Epidermal melanocyte (primary cell): ENCODE data around the gene ST6GALNAC6.

Experiments
- DNase-seq: peaks from one replicate; pipeline ENCODE4 v3.0.0; 2011; ENCODE audit warnings: low spot score; ENCODE audit not compliant: insufficient read length

Gene ST6GALNAC6

DNA sequence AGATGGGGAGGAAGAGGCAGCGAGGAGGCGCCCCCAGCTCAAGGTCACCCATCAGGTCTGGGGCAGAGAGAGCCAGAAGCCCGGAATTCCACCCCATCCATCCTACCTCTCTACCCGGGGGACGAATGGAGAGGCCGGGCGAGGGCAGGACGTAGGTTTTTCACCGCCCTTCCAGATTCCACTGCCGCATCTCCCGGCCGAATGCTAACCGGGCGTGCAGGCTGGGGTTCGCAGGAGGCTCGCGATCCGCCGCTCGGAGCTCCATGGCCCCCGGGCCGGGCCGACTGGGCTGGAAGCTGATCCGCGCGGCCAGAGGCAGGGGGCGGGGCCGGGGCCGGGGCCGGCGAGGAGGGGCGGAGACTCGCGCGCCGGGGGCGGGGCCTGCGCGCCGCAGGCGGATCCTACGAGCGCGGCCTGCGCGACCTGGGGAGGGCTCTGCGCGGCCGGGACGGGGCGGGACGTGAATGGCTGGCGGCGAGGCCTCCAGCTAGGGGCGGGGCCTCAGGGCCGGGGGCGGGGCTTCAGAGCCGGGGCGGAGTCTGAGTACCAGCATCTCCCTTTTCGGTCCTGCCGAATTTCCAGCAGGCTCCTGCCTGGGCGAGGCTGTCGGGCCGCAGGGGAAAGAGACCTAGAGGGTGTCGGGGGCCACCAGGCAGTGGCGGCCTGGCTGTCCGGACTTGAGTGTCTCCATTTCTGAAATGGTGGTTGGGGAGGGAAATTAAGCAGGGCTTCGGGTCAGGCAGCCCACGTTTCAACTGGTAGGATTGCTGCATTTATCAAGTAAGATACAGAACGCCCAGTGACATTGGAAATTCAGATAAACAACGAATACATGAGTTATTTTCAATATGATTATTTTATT lies 17.5 kb upstream of the ST6GALNAC6 start, which contains the start of gene ST6GALNAC4:
Gene ST6GALNAC4 (minus strand): TSS at position 322 of the 862 bp plus-strand sequence. CDS start 622 bp downstream, outside the sequence.
- DNase-seq = peak; percentile 90

DNA sequence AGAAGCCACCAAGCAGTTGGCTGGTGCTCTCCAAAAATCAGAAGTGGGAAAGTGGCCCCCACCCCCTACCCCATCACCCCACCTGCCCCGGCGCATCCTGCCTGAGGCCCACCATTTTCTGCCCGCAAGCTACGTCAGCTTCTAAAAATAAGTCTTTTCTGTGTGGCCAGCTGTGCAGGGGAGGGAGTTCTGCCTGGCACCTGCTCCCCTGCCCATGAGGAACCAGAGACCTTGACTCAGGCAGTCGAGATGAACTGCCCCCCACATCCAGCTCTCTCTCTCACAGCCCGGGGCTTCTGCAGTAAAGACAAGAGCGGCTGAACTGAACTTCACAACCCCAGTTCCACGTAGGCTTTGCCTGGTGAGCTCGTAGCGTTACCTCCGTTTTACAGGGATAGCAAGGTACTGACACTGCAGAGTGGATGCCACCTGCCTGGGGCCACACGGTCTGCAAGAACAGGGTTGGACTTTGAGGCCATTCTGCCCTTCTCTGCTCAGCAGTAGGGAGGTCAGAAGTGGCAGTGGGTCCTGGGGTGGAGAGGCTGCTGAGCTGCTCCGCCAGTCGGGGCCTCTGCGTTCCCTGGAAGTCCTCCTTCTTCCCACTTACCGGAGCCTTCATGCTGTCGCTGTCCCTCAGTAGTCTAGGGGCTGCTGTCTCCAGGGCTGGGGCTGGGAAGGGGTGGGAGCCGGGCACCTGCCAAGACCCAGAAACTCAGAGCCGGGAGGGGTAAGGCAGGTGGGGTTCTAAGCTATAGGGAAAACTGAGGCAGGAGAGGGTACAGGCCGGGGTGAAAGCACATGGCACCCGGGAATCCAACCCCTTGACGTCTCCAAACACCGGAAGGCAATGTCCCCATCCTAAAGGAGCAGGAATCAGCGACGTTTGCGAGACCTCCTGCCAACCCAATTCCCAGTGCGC lies 16.7 kb upstream of the ST6GALNAC6 start:
- DNase-seq = no peak

DNA sequence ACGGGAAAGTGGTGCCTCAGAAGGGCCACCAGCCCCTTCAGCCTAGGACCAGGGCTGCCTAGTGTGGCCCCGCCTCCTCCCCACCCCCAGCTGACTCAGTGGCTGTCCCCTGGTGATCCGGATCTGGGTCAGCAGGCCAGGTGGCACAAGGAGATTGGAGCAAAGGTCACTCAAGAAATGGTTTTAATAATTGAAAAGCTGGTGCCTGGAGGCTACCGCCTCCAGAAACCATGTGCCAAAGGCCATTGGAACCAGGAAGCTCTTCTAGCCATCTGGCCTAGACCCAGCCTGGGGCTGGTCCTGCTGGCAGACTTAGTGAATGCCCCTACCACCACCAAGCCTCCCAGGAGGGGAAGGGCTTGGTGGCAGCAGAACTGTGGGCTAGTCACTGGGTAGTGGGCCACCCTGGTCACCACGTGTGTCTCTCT lies 15.9 kb upstream of the ST6GALNAC6 start:
- DNase-seq = no peak

DNA sequence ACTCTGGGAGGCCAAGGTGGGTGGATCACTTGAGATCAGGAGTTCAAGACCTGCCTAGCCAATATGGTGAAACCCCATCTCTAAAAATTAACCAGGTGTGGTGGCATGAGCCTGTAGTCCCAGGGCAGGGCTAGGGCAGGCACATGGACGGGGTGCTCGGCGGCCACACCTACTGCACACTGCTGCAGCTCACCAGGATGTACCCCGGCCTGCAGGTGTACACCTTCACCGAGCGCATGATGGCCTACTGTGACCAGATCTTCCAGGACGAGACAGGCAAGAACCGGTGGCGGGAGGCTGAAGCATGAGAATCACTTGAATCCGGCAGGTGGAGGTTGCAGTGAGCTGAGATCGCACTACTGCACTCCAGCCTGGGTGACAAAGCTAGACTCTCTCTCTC lies 14.3 kb upstream of the ST6GALNAC6 start:
- no peak for DNase-seq

GRCh38 chr9:127912882-127913281 lies 13.5 kb upstream of the ST6GALNAC6 start:
- DNase-seq = no peak

- no peak for DNase-seq
Observed at GRCh38 chr9:127912296-127912695, 12.9 kb upstream of the ST6GALNAC6 start.

DNA sequence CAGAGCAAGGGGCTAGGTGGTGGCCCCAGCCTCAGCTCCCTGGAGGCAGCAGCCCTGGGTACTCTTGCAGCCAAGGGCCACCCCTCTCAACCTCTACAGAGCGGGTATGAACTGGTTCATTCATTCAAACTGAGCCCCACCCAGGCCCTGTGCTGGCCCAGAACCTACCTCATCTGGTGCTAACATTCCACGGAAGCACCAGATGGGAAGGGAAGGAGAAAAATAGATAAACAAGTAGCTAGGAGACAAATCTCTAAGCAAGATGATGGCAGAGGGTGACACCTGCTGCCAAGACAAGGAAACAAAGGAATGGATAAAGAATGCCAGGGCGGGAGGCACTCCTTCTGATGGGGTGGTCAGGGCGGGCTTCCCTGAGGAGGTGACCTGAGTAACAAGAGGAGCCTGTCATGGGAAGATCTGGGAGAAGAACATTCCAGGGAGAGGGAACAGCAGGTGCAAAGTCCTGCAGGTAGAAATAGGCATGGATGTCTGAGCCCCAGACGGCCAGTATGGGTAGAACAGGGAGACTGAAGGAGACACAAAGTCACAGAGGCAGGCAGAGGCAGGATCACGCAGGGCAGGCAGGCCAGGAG lies 11.3 kb upstream of the ST6GALNAC6 start:
- DNase-seq = no peak

GRCh38 chr9:127909839-127910273 lies 10.5 kb upstream of the ST6GALNAC6 start:
- DNase-seq = no peak

DNA sequence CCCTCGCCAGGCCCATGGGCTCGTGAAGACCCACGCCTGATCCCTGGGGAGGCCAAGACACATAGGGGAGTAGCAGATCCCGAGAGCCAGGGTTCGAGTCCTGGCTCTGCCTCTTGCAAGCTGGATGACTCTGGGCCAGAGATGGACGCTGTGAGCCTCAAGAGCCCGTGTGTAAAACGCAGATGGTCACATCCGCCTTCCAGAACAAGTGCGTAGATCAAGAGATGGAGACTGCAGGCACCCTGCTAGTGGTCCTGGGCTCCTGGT lies 9.2 kb upstream of the ST6GALNAC6 start:
- no peak for DNase-seq

DNA sequence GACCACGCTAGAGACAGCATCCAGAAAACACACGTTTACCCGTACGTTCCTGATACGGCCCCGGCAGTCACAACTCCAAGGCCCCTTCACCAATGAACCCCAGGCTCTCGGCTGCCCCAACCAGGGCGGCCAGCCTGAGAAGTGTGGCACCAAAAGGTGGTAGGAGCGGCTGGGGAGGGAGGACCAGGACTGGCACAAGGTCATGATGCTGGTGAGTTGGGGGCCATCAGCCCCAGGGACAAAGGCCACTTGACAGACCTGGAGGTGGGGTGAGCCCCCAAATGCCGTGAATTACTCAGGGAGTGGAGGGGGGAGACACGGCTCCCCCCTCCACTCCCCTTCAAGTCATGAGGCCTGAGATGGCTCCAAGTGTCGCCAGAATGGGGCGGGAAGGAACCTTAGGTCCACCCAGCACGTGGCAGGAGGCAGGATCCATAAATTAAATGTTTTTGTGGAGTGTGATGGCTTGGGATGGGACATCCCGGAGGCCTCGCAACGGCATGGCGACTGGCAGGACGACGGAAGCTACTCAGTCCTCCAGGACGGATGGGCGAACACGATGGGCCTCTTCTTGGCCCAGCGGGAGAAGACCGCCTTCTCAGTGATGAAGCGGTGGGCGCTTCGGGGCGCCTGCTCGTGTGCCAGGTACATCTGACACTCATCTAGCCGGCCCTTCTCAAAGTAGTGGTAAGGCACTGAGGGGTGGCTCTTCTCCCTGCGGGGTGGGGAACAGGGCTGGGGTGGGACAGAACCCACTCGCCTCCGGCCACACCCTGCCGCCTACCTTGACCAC lies 8.7 kb upstream of the ST6GALNAC6 start:
- DNase-seq = no peak

DNA sequence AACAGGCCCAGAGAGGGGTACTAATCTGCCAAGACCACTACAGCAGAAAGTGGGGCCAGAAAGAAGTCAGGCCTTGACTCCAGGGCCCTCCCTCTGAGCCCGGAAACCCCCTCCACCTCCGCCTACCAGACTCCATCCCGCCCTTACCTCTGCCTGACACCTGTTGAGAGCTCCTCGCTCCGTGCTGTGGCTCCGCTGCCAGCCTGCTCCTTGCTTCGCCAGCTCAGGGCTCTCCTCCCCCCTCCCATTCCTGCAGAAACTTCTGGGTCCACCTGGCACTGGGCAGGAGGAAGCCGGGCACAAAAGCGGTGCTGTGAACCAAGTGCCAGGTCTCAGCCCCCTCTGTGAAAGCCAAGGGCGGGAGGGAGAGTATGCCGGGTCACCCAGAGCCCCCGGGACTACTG lies 6.4 kb upstream of the ST6GALNAC6 start:
- no peak for DNase-seq

DNA sequence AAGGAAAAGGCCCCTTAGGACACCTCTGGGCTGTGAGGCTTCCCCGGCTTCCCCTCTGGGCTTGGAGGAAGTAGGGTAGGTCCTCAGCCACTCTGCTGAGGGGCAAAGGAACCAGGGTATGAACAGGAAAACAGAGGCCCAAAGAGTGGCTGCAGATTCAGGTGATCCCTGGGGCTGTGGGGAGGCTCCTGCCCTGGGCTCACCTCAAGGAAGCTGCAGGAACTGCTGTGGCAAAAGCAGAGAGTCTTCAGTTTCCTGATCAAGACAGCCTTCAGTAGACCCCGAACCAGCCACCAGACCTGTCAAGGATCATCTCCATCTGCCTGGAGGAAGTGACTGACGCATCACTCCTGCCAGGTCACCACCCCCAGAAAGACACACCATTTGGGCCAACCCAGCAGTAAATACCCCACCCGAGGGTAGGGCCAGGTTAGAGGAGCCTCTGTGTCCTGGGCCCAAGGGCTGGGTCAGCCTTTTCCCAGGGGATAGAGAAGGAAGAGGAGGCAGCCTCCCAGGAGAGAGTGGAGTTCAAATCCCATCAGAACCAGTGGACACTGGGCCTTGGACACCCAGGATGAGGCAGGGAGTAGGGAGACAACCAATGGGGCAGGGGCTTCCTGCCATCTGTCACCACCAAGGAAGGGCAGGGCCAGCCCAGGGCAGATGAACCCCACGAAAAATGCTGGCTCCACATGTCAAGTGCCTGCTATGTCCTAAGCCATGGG lies 5.8 kb upstream of the ST6GALNAC6 start:
- DNase-seq = no peak

DNA sequence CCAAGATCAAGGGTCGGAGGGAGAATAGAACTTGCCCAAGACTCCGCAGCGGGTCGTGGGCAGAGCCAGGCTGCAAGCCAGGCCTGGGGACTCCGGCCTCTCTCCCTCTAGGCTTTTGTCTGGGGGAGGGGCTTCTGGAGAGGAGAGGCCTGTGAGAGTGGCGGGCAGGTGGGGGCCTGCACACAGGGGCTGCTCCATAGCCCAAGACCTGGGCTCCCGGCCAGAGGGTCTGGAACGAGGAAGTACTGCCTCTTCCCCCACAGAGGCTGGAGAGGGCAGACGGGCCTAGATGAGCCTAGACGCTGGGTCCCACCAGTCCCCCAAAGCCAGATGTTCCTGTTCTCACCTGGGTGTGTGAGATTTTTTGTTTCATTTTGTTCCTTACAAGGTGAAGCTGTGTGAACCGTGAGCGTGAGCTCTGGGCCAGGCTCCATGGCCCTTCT lies 5.2 kb upstream of the ST6GALNAC6 start:
- DNase-seq = no peak

DNA sequence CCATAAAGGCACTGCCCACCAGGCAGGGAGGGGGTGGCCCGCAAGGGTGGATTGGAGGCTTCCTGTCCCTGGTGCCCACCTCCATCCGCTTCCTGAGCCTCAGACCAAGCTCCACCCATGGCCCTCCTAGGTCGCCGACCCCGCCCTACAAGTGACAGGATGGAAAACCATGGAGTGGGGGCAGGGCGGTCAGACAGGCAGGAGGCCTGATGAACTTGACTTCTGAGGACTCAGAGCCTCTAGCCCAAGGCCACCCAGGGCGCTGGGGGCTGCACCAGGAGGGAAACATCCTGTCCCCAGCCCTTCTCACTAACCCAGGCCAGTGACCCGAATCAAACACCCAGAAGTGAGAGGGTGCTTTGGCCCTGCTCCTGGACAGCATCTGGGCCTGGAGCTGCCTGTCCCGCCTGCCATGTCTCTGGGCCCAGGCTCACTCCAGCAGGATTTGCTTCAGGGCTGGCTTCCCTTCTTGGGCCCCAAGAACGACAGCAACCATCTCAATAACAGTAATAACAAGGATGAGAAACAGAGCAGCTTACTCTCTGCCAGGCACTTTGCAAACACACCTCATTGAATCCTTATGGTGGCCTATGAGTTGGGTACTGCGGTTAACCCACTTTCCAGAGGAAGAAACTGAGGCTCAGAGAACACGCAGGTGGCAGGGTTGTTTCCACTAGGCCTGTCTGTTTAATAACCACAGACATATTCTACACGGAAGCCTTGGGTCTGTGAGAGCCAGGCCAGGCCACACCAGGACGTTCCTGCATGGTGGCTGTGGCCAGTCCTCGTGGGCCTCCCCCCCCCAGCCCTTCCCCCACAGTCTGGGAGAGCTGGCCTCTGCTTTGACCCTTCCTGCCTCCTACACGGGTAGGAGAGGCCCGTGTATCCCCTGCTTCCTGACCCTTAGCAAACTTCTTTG lies 4.4 kb upstream of the ST6GALNAC6 start:
- DNase-seq = no peak

GRCh38 chr9:127898433-127899127 lies 823 bp downstream of the ST6GALNAC6 start:
- no peak for DNase-seq

- peak; percentile 81 for DNase-seq
Observed at GRCh38 chr9:127897193-127897692, 2.2 kb downstream of the ST6GALNAC6 start.

- DNase-seq = no peak
Observed at GRCh38 chr9:127896395-127897192, 2.8 kb downstream of the ST6GALNAC6 start.

DNA sequence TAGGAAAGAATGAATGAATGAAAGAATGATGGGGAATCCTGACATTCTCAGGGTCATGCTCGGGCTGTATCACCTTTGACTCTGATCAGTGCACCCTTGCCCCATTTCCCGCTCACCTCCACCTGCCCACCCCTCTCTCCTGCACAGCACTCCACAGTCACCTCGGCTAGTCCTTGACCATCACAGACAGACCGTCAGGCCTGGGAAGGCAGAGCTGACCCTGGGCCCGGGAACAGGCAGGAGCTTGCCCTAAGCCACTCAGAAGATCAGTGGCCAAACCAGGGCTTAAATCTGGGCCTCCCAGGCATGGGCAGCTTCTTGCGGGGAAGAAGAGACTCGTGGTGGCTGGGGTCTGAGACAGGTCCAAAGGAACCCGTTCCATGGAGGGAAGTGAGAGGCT lies 3.6 kb downstream of the ST6GALNAC6 start:
- DNase-seq = no peak
